Lower lobe of right lung (tissue), 2 donors: ENCODE measurements around the gene CNTNAP4. TPM values are rescaled to one million over a fixed set of nuclear protein-coding genes. Genes with fewer than 3 reads are reported as not detected.

Experiments used
- ATAC-seq, 2 donors: fragments of 200-7000 bp; cut with Tn5 transposase; one replicate each; pipeline ENCODE4 v1.9.1; 2020 to 2022; ENCODE audit warnings: mild to moderate bottlenecking in 2 of 2, moderate library complexity in 2 of 2
- DNase-seq: peaks from one replicate; pipeline ENCODE4 v3.0.0-alpha.2; 2020
- H3K27ac ChIP-seq: fragments of 200-600 bp; one replicate; pipeline ENCODE4 v1.8.0; 2022
- H3K27me3 ChIP-seq: fragments of 200-600 bp; one replicate; pipeline ENCODE4 v1.8.0; 2022; ENCODE audit warnings: low read depth
- H3K36me3 ChIP-seq: fragments of 200-600 bp; one replicate; pipeline ENCODE4 v1.8.0; 2022; ENCODE audit warnings: mild to moderate bottlenecking
- H3K4me1 ChIP-seq: fragments of 200-600 bp; one replicate; pipeline ENCODE4 v1.8.0; 2022
- H3K4me3 ChIP-seq: fragments of 200-600 bp; one replicate; pipeline ENCODE4 v1.8.0; 2022; ENCODE audit warnings: mild to moderate bottlenecking
- H3K9me3 ChIP-seq: fragments of 200-600 bp; one replicate; pipeline ENCODE4 v1.8.0; 2022
- intact Hi-C: fragments of 100-400 bp; cut with DNase I; formaldehyde crosslinking; loops from one replicate; pipeline ENCODE4 v1.11.0; 2022
- total RNA-seq: library from RNA; stranded (reverse); fragmentation: NEBNext Ultra II Directional; extraction: Animal tissue kit (Norgen Biotek cat#: 25700); gene quantifications from one replicate; pipeline ENCODE4 v1.2.1, GENCODE V29; 2021
- TF ChIP-seq, protein P1 (sequence below): fragments of 200-600 bp; IDR thresholded peaks from one replicate; pipeline ENCODE4 v1.8.0; 2022; ENCODE audit warnings: antibody characterized with exemption, mild to moderate bottlenecking
- donor health status: DM: no; HTN: yes; CAD: no; lungs with severe emphysema.

The CNTNAP4 gene
- total RNA-seq, 1 donor from 2014 or later: not detected

GRCh38 chr16:76287466-76287865 is 10.3 kb downstream of the CNTNAP4 start:
- Histone ChIP-seq H3K4me3 (no peak overlapping the region), H3K36me3 (no peaks in the 10 kb centered on the region)
- TF ChIP-seq, protein P1, sequence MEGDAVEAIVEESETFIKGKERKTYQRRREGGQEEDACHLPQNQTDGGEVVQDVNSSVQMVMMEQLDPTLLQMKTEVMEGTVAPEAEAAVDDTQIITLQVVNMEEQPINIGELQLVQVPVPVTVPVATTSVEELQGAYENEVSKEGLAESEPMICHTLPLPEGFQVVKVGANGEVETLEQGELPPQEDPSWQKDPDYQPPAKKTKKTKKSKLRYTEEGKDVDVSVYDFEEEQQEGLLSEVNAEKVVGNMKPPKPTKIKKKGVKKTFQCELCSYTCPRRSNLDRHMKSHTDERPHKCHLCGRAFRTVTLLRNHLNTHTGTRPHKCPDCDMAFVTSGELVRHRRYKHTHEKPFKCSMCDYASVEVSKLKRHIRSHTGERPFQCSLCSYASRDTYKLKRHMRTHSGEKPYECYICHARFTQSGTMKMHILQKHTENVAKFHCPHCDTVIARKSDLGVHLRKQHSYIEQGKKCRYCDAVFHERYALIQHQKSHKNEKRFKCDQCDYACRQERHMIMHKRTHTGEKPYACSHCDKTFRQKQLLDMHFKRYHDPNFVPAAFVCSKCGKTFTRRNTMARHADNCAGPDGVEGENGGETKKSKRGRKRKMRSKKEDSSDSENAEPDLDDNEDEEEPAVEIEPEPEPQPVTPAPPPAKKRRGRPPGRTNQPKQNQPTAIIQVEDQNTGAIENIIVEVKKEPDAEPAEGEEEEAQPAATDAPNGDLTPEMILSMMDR: no peak

GRCh38 chr16:76292218-76292617 is 15.0 kb downstream of the CNTNAP4 start:
- Histone ChIP-seq H3K4me1 (no peaks in the 10 kb centered on the region), H3K9me3 (no peaks in the 10 kb centered on the region), H3K36me3 (no peaks in the 10 kb centered on the region), H3K27ac (no peak overlapping the region), H3K27me3 (no peaks in the 10 kb centered on the region), H3K4me3 (no peak overlapping the region)
- ATAC-seq (no peak), DNase-seq (no peak)
- TF ChIP-seq, protein P1: no peak
- intact Hi-C loops: no loop called here

More at GRCh38 chr16:76287466-76287865, 10.3 kb downstream of the CNTNAP4 start:
- no peaks in the 10 kb centered on the region for H3K27me3 ChIP-seq
- no peak for DNase-seq
- intact Hi-C loops: no loop called here
- no peaks in the 10 kb centered on the region for H3K9me3 ChIP-seq
- no peak for ATAC-seq
- H3K27ac ChIP-seq: no peak overlapping the region
- no peaks in the 10 kb centered on the region for H3K4me1 ChIP-seq

DNA sequence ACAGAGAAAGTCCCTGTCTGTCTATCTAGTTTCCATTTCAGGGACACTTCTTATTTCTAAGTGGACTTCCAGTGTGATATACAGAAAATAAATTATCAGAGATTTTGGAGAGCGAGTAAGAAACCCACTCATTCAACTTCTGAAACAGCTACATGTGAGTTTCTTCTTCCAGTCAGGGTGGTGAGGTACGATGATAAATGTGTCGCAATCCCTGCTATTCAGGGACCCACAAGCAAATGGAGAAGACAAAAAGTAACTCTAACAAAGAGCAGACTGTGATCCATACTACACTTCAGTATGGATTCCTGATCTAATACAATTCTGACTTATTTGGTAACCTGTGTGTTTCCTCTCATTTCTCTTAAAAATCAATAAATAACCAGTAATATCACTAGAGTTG is 16.8 kb downstream of the CNTNAP4 start:
- H3K27me3 ChIP-seq: no peaks in the 10 kb centered on the region
- ATAC-seq: no peak

DNA sequence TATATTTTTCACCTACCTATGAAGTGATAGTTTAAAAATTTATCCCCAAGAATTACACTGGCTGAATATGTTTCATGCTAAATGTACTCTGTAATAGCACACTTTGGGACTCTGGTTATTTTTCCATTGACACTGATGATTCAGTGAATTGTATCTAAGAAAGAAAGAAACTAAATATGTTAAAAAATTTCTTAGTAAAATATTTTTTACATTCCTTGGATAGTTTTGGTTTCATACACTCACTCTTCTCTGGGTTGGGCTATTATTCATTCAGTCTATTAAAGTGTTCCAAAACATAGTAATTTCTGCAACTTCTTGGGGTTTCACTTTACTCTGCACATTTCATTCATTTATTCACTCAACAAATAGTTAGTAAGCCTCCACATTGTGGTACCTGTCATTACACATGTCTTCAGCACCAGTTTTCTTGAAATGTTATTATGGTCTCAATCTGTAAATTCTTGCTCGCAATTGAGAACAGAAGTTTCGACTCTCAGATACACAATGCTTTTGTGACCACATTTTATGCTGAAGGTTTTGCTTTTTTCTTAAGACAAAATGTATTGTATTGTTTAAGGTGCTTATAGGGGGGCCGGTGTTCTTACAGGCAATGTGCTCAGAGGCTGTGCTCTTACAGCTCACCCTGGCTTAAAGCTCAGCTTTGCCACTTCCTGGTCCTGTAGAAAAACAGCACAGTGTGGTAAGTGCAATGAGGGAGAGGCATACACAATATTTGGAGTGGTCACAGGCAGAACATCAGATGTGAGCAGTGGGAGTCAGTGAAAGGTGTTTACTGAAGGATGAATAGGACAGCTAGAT is 17.4 kb downstream of the CNTNAP4 start:
- ATAC-seq: no peak
- no peak overlapping the region for H3K27ac ChIP-seq
- intact Hi-C loops: no loop called here

More for the DNA sequence above, 16.8 kb downstream of the CNTNAP4 start:
- Histone ChIP-seq H3K4me1 (no peaks in the 10 kb centered on the region), H3K9me3 (no peaks in the 10 kb centered on the region), H3K27ac (no peak overlapping the region), H3K4me3 (no peak overlapping the region), H3K36me3 (no peaks in the 10 kb centered on the region)
- no peak for DNase-seq
- intact Hi-C loops: no loop called here
- TF ChIP-seq, protein P1: no peak

GRCh38 chr16:76297941-76298340 is 20.7 kb downstream of the CNTNAP4 start:
- TF ChIP-seq, protein P1: no peak
- Histone ChIP-seq H3K4me3 (no peak overlapping the region), H3K27me3 (no peaks in the 10 kb centered on the region), H3K36me3 (no peaks in the 10 kb centered on the region), H3K9me3 (no peaks in the 10 kb centered on the region), H3K27ac (no peak overlapping the region), H3K4me1 (no peaks in the 10 kb centered on the region)
- DNase-seq (no peak), ATAC-seq (no peak)
- intact Hi-C loops: no loop called here

More for the DNA sequence above, 17.4 kb downstream of the CNTNAP4 start:
- TF ChIP-seq, protein P1: no peak
- no peaks in the 10 kb centered on the region for H3K9me3 ChIP-seq
- H3K27me3 ChIP-seq: no peaks in the 10 kb centered on the region
- no peaks in the 10 kb centered on the region for H3K36me3 ChIP-seq
- no peak for DNase-seq
- no peaks in the 10 kb centered on the region for H3K4me1 ChIP-seq
- H3K4me3 ChIP-seq: no peak overlapping the region
